GM12874 (cell line): ENCODE data around the gene MBD4.

Experiments used
- TF ChIP-seq, protein P1 (sequence below): IDR thresholded peaks from 2 replicates; pipeline ENCODE4 v1.5.1; 2011; ENCODE audit warnings: low read depth, mild to moderate bottlenecking, control low read depth, low read length, moderate library complexity; ENCODE audit not compliant: insufficient read depth

The MBD4 gene

DNA sequence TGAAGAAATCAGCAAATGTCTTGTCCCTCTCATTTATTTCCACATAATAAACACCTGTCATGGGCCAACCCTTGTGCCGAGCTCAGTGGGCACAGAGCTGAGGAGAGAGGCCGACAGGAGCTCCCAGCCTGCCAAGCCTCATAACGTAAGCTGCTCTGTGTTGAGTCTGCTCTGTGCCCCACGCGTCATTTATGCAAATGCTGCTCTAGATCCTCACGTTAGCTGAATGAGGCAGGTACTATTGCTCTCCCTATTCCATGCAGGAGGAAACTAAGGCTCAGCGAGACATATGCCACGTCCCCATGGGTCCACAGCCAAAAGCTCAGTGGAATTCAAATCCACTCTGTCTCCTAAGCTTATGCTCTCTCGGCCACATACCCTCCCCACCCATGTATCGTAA, 52.8 kb downstream of the MBD4 start:
- TF ChIP-seq, protein P1, sequence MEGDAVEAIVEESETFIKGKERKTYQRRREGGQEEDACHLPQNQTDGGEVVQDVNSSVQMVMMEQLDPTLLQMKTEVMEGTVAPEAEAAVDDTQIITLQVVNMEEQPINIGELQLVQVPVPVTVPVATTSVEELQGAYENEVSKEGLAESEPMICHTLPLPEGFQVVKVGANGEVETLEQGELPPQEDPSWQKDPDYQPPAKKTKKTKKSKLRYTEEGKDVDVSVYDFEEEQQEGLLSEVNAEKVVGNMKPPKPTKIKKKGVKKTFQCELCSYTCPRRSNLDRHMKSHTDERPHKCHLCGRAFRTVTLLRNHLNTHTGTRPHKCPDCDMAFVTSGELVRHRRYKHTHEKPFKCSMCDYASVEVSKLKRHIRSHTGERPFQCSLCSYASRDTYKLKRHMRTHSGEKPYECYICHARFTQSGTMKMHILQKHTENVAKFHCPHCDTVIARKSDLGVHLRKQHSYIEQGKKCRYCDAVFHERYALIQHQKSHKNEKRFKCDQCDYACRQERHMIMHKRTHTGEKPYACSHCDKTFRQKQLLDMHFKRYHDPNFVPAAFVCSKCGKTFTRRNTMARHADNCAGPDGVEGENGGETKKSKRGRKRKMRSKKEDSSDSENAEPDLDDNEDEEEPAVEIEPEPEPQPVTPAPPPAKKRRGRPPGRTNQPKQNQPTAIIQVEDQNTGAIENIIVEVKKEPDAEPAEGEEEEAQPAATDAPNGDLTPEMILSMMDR, result no peak

DNA sequence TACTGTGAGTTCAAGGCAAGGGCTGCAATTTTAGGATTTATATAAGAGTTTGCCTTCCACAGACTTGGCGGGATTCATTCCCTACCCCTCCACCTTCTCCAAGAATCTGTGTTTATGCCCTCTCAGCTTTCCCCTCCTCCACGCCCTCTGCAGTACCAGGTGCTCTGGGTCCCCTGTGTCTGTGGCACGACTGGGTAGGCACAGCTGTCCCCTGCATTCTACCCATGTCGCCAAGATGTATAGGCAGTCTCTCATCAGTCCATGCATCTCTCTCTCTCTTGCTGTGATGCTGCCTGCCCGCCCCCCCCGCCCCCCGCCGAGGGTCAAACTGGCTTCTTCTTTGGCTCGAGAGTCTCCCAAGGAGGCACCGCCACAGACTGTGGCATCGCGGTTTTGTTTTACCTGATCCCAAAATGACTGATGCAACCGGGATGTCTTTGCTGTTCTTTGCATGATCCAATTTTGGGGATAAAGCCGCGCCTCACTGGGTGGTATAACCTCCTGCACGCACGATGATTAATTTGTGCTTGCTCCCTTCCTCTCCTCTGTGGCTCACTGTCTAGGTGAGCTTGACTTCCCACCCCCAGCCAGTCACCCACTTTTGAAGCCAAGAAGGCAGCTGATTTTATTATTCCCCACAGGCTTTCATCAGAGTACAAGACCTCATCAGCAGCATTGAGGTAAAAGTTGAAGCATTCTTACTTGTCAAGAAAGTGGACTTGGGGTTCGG, 55.0 kb downstream of the MBD4 start:
- TF ChIP-seq, protein P1, result no peak

DNA sequence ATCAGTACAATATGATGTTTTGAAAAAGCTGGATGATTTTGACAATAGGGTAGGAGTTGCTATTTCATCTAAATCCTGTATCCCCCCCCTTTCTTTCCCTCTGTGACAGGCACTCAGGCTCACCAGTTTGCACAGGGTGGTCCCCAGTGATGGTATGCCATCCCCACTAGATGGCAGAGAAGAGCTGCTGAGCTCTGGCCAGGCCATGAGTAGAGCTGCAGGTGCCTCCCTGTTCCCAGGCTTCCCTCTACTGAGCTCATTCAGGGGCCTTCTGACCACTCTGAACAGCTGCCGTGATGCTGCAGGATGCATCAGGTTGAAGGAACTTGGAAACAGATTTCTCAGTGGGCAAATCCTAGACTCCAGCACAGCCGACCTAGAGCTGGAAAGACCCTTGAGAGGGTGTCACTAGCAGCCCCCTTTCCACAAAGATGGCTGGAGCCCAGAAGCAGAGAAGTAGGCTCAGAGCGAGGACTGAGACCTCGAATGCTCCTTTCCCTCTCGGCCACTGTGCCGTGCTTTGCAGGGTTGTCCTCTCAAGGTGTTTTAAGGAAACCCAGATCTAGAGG, 56.4 kb downstream of the MBD4 start:
- TF ChIP-seq, protein P1, result peak; percentile 83

DNA sequence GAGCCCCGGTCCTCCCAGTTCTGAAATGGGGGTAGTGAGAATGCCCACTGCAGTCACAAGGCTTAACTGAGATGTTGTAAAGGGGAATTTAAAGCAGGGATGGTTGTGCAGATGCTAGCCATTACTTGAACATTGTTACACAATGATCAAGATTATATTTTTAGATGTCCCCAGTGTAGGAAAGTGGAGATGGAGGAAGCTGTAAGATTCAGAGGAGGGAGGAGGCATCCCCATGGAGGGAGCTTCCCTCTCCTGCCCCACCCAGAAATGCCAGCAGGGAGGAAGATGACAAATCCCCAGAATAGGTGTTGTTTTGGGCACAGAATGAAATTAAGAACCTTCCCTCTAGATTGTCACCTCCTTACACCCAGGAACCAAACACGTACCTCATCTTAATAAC, 57.4 kb downstream of the MBD4 start:
- TF ChIP-seq, protein P1, result no peak
